ENCODE results near the gene TDRD7.

GRCh38 chr9:97534961-97535594 lies 123.2 kb downstream of the TDRD7 start:
- TF ChIP-seq CTCF (IDR thresholded peaks at IDR 0.05): no peak
- no peak for TF ChIP-seq POLR2A (IDR thresholded peaks at IDR 0.05)
